ENCODE data around the gene MUC6.

The MUC6 gene

GRCh38 chr11:992577-992976 is 43.9 kb downstream of the MUC6 start:
- TF ChIP-seq TAF1 (IDR thresholded peaks at IDR 0.05; ENCODE audit: borderline replicate concordance, insufficient read depth, low read length): no peak
- TF ChIP-seq SIN3A (IDR thresholded peaks at IDR 0.05; ENCODE audit: borderline replicate concordance, insufficient read depth, low read length): no peak
- TF ChIP-seq, protein P1, sequence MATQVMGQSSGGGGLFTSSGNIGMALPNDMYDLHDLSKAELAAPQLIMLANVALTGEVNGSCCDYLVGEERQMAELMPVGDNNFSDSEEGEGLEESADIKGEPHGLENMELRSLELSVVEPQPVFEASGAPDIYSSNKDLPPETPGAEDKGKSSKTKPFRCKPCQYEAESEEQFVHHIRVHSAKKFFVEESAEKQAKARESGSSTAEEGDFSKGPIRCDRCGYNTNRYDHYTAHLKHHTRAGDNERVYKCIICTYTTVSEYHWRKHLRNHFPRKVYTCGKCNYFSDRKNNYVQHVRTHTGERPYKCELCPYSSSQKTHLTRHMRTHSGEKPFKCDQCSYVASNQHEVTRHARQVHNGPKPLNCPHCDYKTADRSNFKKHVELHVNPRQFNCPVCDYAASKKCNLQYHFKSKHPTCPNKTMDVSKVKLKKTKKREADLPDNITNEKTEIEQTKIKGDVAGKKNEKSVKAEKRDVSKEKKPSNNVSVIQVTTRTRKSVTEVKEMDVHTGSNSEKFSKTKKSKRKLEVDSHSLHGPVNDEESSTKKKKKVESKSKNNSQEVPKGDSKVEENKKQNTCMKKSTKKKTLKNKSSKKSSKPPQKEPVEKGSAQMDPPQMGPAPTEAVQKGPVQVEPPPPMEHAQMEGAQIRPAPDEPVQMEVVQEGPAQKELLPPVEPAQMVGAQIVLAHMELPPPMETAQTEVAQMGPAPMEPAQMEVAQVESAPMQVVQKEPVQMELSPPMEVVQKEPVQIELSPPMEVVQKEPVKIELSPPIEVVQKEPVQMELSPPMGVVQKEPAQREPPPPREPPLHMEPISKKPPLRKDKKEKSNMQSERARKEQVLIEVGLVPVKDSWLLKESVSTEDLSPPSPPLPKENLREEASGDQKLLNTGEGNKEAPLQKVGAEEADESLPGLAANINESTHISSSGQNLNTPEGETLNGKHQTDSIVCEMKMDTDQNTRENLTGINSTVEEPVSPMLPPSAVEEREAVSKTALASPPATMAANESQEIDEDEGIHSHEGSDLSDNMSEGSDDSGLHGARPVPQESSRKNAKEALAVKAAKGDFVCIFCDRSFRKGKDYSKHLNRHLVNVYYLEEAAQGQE (IDR thresholded peaks at IDR 0.05; ENCODE audit: insufficient read depth in 1 of 2, low read depth in 2 of 2, low read length in 2 of 2): no peak
- TF ChIP-seq POLR2AphosphoS5 (IDR thresholded peaks at IDR 0.05; ENCODE audit: low read depth, low read length): no peak
- no peak for TF ChIP-seq FOXP2 (optimal IDR thresholded peaks at IDR 0.05; ENCODE audit: borderline replicate concordance, extremely low read depth, extremely low read length, insufficient read depth)

DNA sequence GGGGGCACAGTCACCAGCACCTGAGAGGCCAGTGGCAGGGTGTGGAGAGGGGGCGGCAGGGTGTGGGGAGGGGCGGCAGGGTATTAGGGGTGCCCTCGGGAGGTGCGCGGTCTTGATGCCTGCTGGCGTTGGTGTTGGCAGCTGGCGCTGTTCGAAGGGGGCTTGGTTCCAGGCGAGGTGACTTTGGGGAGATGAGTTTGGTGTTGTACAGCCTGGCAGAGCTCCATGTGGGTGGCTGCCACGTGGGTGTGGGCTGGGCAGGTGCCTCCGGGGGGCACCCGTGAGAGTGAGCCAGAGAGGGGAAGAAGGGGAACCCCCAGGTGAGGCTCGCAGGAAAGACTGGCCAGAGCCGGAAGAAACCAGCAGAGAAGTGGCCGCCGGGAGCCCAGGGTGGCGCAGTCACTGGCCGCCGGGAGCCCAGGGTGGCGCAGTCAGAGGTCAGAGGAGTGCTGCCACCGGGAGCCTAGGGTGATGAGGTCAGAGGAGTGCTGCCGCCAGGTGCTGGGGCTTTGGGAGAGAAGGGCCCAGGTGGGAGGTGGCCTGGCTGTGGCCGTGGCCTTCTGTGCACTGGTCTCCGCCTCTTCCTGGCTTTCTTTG is 44.7 kb downstream of the MUC6 start:
- TF ChIP-seq FOXP2 (optimal IDR thresholded peaks at IDR 0.05; ENCODE audit: borderline replicate concordance, extremely low read depth, extremely low read length, insufficient read depth): no peak
- TF ChIP-seq SIN3A (IDR thresholded peaks at IDR 0.05; ENCODE audit: borderline replicate concordance, insufficient read depth, low read length): no peak
- TF ChIP-seq, protein P1 (IDR thresholded peaks at IDR 0.05; ENCODE audit: insufficient read depth in 1 of 2, low read depth in 2 of 2, low read length in 2 of 2): no peak
- TF ChIP-seq TAF1 (IDR thresholded peaks at IDR 0.05; ENCODE audit: borderline replicate concordance, insufficient read depth, low read length): no peak
- TF ChIP-seq POLR2AphosphoS5 (IDR thresholded peaks at IDR 0.05; ENCODE audit: low read depth, low read length): no peak

DNA sequence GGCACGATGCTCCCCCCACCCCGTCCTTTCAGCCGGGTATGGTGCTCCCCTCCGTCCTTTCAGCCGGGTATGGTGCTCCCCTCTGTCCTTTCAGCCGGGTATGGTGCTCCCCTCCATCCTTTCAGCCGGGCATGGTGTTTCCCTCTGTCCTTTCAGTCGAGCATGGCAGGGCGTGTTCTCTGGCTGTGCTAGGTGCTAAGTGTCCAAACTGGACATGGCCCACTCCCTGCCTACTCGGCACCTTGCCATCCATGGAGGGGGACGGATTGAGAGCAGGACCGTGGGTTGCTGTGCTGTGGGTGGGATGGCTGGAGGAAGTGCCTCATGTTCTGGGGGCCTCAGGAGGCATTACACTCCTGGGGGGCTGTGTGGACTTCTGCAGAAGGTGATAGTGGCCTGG is 45.5 kb downstream of the MUC6 start:
- no peak for TF ChIP-seq TAF1 (IDR thresholded peaks at IDR 0.05; ENCODE audit: borderline replicate concordance, insufficient read depth, low read length)
- TF ChIP-seq, protein P1 (IDR thresholded peaks at IDR 0.05; ENCODE audit: insufficient read depth in 1 of 2, low read depth in 2 of 2, low read length in 2 of 2): no peak
- TF ChIP-seq SIN3A (IDR thresholded peaks at IDR 0.05; ENCODE audit: borderline replicate concordance, insufficient read depth, low read length): no peak
- TF ChIP-seq FOXP2 (optimal IDR thresholded peaks at IDR 0.05; ENCODE audit: borderline replicate concordance, extremely low read depth, extremely low read length, insufficient read depth): no peak
- TF ChIP-seq POLR2AphosphoS5 (IDR thresholded peaks at IDR 0.05; ENCODE audit: low read depth, low read length): no peak

- no peak for TF ChIP-seq POLR2AphosphoS5 (IDR thresholded peaks at IDR 0.05; ENCODE audit: low read depth, low read length)
- TF ChIP-seq TAF1 (IDR thresholded peaks at IDR 0.05; ENCODE audit: borderline replicate concordance, insufficient read depth, low read length): no peak
- TF ChIP-seq SIN3A (IDR thresholded peaks at IDR 0.05; ENCODE audit: borderline replicate concordance, insufficient read depth, low read length): no peak
- TF ChIP-seq, protein P1 (IDR thresholded peaks at IDR 0.05; ENCODE audit: insufficient read depth in 1 of 2, low read depth in 2 of 2, low read length in 2 of 2): no peak
- TF ChIP-seq FOXP2 (optimal IDR thresholded peaks at IDR 0.05; ENCODE audit: borderline replicate concordance, extremely low read depth, extremely low read length, insufficient read depth): no peak
Observed at GRCh38 chr11:990101-990500, 46.4 kb downstream of the MUC6 start.

Measured in PFSK-1 (cell line).